GM19043 (cell line): Measurements from ENCODE around the gene SCFD2.
"Not testable (repeated sequence)": the region's sequence is repeated elsewhere in the genome, so short reads cannot be mapped to it uniquely, and the experiment has no call there.

Experiments
- ATAC-seq: cut with Tn5 transposase; IDR thresholded peaks from one replicate; pipeline ENCODE4 v1.9.1; 2021; ENCODE audit warnings: low read depth; ENCODE audit not compliant: unreplicated experiment

SCFD2 gene

GRCh38 chr4:53195815-53196661 lies 169.8 kb downstream of the SCFD2 start:
- ATAC-seq, result no peak

DNA sequence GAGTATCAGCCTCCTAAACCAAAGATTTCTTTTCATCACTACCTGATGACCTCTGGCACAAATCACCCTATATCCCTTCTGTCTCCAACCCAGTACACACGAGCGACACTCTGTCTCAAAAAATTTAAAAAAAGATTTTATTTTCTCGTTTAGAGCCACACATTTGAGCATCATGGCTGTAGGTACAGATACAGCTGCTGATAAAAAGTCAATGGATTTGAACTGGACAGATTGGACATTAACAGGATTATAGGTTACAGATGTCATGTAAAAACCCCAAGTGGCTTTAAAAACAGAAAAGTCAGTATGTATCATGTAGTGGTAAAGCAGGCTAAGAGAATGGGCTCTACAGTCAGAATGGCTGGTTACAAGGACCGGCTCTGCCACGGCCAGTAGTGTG lies 171.1 kb downstream of the SCFD2 start:
- ATAC-seq, result no peak

GRCh38 chr4:53193111-53193510 lies 172.8 kb downstream of the SCFD2 start:
- ATAC-seq, result no peak

DNA sequence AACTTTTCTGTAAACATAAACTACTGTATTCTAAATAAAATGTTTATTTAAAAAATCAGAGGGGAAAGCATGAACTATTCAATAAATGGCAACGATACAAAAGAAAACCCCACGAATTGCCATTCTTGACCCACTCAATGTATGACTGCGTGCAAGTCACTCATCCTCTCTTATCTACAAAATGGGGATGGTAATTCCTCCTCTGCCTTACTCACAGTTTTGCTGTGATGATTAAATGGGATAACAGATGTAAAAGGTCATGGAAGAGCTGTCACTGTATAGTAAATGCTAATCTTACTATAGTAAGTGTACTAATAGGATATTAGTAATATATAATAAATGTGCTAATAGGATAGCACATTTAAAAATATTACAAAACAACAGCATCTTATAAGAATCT lies 173.4 kb downstream of the SCFD2 start:
- no peak for ATAC-seq

GRCh38 chr4:53191997-53192396 lies 173.9 kb downstream of the SCFD2 start:
- ATAC-seq, result no peak

GRCh38 chr4:53189011-53189410 lies 176.8 kb downstream of the SCFD2 start:
- ATAC-seq, result no peak

DNA sequence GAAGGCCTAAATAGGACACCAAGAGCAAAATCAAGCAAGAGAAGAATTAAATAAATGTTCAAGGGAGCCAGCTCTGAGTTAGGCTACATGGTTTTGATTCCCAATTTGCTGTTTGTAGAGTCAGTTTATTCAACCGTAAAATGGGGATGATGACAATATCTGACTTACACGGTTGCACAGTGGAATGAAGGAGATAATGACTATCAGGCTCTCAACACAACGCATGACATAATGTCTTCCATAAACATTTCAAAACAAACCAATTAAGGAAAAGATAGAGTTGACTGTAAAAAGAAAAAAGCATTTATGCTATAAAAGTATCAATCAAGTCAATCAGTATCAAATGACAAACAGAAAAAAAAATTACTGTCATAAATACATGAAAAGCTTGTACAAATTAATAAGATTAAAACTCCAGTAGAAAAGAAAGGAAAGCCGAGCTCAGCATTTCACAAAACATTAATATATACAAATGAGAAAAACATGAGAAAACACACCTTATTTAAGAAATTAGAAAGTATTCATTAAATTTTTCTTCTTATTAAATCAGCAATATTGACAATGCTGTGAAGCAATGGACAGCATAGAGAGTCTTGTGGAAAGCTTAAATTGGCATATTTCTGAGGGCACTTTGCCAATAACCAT lies 179.0 kb downstream of the SCFD2 start:
- no peak for ATAC-seq

DNA sequence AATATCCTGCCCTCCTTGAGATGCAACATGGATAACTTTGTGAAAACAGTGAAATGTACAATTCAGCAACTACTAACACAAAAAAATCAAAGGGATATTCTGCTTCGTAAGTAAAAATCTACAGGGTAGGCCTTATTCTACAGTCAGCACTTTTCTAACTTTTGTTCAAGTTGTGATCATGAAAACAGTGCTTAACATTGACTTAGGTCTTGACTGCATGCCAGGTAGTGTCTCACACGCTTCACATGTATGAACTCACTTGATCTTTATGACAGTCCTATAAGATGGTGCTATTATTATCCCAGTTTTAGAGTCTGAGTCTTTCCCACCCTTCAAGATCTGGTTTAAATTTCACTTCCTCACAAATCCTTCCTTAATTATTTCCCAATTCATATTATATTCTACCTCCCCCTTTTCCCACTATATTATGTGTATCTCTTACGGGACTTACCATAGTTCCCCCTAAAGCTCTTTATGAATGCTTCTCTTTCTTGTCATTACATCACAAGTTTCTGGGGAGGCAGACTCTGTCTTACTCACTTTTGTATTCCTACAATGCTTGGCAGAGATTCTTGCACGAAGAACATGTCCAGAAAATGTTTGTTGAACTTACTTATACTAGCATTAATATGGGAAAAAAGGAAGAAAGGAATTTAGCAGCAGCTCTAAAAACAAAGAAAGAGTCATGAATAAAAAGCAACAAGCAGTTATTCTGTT lies 179.8 kb downstream of the SCFD2 start:
- no peak for ATAC-seq

GRCh38 chr4:53183754-53184153 lies 182.1 kb downstream of the SCFD2 start:
- no peak for ATAC-seq

GRCh38 chr4:53177751-53178150 lies 188.1 kb downstream of the SCFD2 start:
- ATAC-seq, result not testable (repeated sequence)

DNA sequence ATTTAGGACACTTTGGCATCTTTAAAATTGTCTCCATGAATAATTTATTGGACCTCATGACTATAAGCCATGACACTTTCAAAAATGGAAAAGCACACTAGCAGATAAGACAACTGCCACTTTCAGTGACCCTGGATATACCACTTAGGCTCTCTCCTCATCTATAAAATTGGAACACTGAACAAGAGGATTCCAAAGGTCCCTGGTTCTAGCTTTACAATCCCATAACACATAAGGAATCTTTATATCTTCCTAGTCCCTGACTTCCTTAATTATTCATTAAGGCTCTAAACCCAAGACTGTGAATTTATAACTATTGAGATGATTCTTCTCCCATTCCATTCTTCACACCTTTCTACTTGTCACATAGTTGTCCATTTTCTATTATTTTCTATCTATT lies 190.2 kb downstream of the SCFD2 start:
- no peak for ATAC-seq

GRCh38 chr4:53174823-53175222 lies 191.0 kb downstream of the SCFD2 start:
- ATAC-seq, result no peak

GRCh38 chr4:53173576-53173975 lies 192.3 kb downstream of the SCFD2 start:
- ATAC-seq, result no peak

- ATAC-seq, result no peak
Measured at GRCh38 chr4:53171797-53172196, 194.1 kb downstream of the SCFD2 start.

GRCh38 chr4:53169695-53170617 lies 195.9 kb downstream of the SCFD2 start:
- no peak for ATAC-seq

DNA sequence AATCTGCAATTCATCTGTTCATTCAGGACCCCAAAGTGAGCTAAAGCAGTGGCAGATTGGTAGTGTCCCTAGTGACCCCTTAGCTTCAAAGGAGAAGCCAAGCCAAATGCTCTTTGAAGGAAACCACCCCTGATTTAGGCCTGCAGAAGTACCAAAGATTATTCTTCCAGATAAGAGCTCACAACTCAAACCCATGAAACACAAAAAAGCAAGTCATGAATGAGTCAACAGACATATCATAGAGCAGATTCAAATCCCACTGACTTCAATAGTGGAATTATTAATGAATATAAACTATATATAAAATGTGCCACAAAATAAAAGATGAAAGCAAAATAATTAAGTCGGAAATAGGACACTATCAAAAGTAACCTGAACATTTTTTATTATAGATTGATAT lies 197.6 kb downstream of the SCFD2 start:
- no peak for ATAC-seq

GRCh38 chr4:53162969-53163368 lies 202.9 kb downstream of the SCFD2 start:
- no peak for ATAC-seq

- no peak for ATAC-seq
Measured at GRCh38 chr4:53161787-53162433, 204.0 kb downstream of the SCFD2 start.

GRCh38 chr4:53161051-53161786 lies 204.6 kb downstream of the SCFD2 start:
- ATAC-seq, result no peak
